HEK293T (cell line): ENCODE results near the gene INTS14.
"Not testable (repeated sequence)": the region's sequence is repeated elsewhere in the genome, so short reads cannot be mapped to it uniquely, and the experiment has no call there.

Experiments
- CTCF ChIA-PET: fragments of 350-600 bp; formaldehyde crosslinking; extraction: SDS; loops from one replicate; lab custom pipeline; 2021; ENCODE audit warnings: antibody characterized with exemption, inconsistent platforms; lab: Yijun Ruan, JAX
- POLR2A ChIA-PET: fragments of 350-600 bp; formaldehyde crosslinking; extraction: SDS; loops from one replicate; lab custom pipeline; 2020; ENCODE audit warnings: antibody characterized with exemption, inconsistent platforms; lab: Yijun Ruan, JAX
- DNase-seq: peaks from one replicate; pipeline ENCODE4 v3.0.0; 2012; ENCODE audit warnings: mixed read lengths; ENCODE audit errors: extremely low spot score
- ARNT ChIP-seq: fragments of 450-650 bp; IDR thresholded peaks from 2 replicates; pipeline ENCODE4 v1.6.1; 2017; ENCODE audit warnings: mild to moderate bottlenecking
- BHLHE40 ChIP-seq: fragments of 450-650 bp; IDR thresholded peaks from 2 replicates; pipeline ENCODE4 v1.6.1; 2016; ENCODE audit warnings: mild to moderate bottlenecking, moderate library complexity, borderline replicate concordance
- CTBP1 ChIP-seq: fragments of 450-650 bp; IDR thresholded peaks from 2 replicates; pipeline ENCODE4 v1.6.1; 2016; ENCODE audit warnings: borderline replicate concordance
- ELF4 ChIP-seq: fragments of 450-650 bp; IDR thresholded peaks from 2 replicates; pipeline ENCODE4 v1.6.1; 2017; ENCODE audit warnings: antibody characterized with exemption
- FOXA1 ChIP-seq: fragments of 450-650 bp; IDR thresholded peaks from 2 replicates; pipeline ENCODE4 v1.6.1; 2016; ENCODE audit warnings: mild to moderate bottlenecking
- FOXK2 ChIP-seq: fragments of 450-650 bp; IDR thresholded peaks from 2 replicates; pipeline ENCODE4 v1.6.1; 2016; ENCODE audit warnings: mild to moderate bottlenecking
- FOXM1 ChIP-seq: fragments of 450-650 bp; IDR thresholded peaks from 2 replicates; pipeline ENCODE4 v1.6.1; 2017; ENCODE audit warnings: mild to moderate bottlenecking, borderline replicate concordance
- HDGF ChIP-seq: fragments of 450-650 bp; IDR thresholded peaks from 2 replicates; pipeline ENCODE4 v1.6.1; 2017; ENCODE audit warnings: antibody characterized with exemption, borderline replicate concordance
- L3MBTL2 ChIP-seq: fragments of 450-650 bp; conservative IDR thresholded peaks from 2 replicates; pipeline ENCODE4 v1.6.1; 2016; ENCODE audit warnings: mild to moderate bottlenecking
- LEF1 ChIP-seq: fragments of 450-650 bp; IDR thresholded peaks from 2 replicates; pipeline ENCODE4 v1.6.1; 2017; ENCODE audit warnings: mild to moderate bottlenecking, borderline replicate concordance
- NFRKB ChIP-seq: fragments of 450-650 bp; IDR thresholded peaks from 2 replicates; pipeline ENCODE4 v1.6.1; 2016; ENCODE audit warnings: mild to moderate bottlenecking, moderate library complexity
- PKNOX1 ChIP-seq: fragments of 450-650 bp; IDR thresholded peaks from 2 replicates; pipeline ENCODE4 v1.6.1; 2016
- SP1 ChIP-seq: fragments of 450-650 bp; IDR thresholded peaks from 2 replicates; pipeline ENCODE4 v1.6.1; 2017
- SUZ12 ChIP-seq: fragments of 450-650 bp; IDR thresholded peaks from 2 replicates; pipeline ENCODE4 v1.6.1; 2016; ENCODE audit warnings: mild to moderate bottlenecking
- TARDBP ChIP-seq: fragments of 450-650 bp; IDR thresholded peaks from 2 replicates; pipeline ENCODE4 v1.6.1; 2016
- ZNF384 ChIP-seq: fragments of 450-650 bp; IDR thresholded peaks from 2 replicates; pipeline ENCODE4 v1.6.1; 2016

INTS14 gene

GRCh38 chr15:65551183-65551582 is 59.7 kb downstream of the INTS14 start:
- no peak for TF ChIP-seq LEF1
- no peak for TF ChIP-seq ZNF384
- no peak for TF ChIP-seq FOXK2
- no peak for TF ChIP-seq CTBP1
- TF ChIP-seq PKNOX1: no peak
- no peak for TF ChIP-seq TARDBP
- CTCF ChIA-PET: interaction anchor here (1.2 kb wide), 1 partner anchor 59 kb away, joined by 3 read pairs; the partner anchor contains the start of gene INTS14
- POLR2A ChIA-PET: interaction anchor here (0.7 to 1.1 kb wide), 4 partner anchors 11 to 60 kb away, joined by 3 to 4 read pairs (median 3); partner anchors contain the start of genes DPP8 and INTS14

GRCh38 chr15:65550681-65551098 is 60.2 kb downstream of the INTS14 start:
- no peak for DNase-seq
- ChIA-PET CTCF (interaction anchor here (1.2 kb wide), 1 partner anchor 60 kb away, joined by 3 read pairs; the partner anchor contains the start of gene INTS14), POLR2A (interaction anchor here (0.7 to 1.0 kb wide), 3 partner anchors 10 to 34 kb away, joined by 3 to 4 read pairs (median 3); partner anchors contain the start of gene DPP8)
- TF ChIP-seq CTBP1 (no peak), ZNF384 (no peak), PKNOX1 (no peak), FOXA1 (no peak), FOXM1 (no peak), BHLHE40 (no peak), LEF1 (no peak), SUZ12 (no peak), FOXK2 (no peak)

More at GRCh38 chr15:65551183-65551582, 59.7 kb downstream of the INTS14 start:
- DNase-seq: no peak

DNA sequence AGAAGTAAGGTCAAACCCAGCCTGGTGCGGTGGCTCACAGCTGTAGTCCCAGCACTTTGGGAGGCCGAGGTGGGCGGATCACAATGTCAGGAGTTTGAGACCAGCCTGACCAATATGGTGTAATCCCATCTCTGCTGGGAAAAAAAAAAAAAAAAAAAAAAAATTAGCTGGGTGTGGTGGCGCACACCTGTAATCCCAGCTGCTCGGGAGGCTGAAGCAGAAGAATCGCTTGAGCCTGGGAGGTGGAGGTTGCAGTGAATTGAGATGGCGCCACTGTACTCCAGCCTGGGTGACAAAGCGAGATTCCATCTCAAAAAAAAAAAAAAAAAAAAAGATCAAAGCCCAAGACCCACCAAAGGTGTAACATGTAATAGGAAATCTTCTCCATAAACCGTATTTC is 61.6 kb downstream of the INTS14 start:
- DNase-seq: not testable (repeated sequence)
- ChIA-PET CTCF (interaction anchor here (0.6 kb wide), 1 partner anchor 136 kb away, joined by 4 read pairs; no protein-coding TSS in a partner anchor), POLR2A (interaction anchor here (1.0 kb wide), 1 partner anchor 245 kb away, joined by 3 read pairs; the partner anchor contains the start of gene RNU5B-1)

- POLR2A ChIA-PET: no interaction called here
- no peak for DNase-seq
- CTCF ChIA-PET: no interaction called here
- TF ChIP-seq BHLHE40 (no peak), L3MBTL2 (no peak), FOXA1 (no peak), ELF4 (no peak), SP1 (no peak), ZNF384 (no peak), FOXM1 (no peak)
Observed at GRCh38 chr15:65547841-65548240, 63.1 kb downstream of the INTS14 start.

DNA sequence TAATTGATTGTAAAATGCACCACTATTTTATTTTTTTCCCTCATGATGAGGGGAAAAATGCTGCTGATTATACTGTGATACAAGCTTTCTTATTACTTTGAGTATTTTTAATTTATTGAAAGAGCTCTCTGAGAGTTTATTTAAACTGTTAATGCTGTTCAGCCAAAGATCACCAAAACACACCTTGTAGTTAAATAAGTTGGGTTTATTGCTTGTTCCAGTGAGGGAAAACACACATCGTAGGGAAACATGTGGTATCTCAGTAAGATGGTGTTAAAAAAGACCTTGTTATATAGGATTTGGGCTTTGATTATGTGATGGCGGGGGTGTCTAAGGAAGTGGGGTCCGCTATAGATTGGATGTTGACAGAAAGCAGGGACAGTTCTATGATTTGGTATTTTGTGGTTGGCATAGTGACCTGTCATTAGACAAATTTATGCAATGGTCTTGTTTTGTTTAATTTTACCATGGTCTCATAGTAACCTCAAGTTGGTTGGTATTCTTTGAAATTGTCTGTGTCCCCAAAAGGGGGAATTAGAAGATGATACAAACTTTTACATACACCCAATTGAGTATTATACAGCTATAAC is 69.6 kb downstream of the INTS14 start:
- no peak for DNase-seq
- POLR2A ChIA-PET: interaction anchor here (1.1 to 1.4 kb wide), 3 partner anchors 18 to 70 kb away, joined by 3 to 6 read pairs (median 4); partner anchors contain the start of gene INTS14
- TF ChIP-seq SP1 (no peak), FOXM1 (no peak), CTBP1 (no peak), PKNOX1 (no peak), TARDBP (no peak), FOXK2 (no peak), ARNT (no peak)
- CTCF ChIA-PET: no interaction called here

DNA sequence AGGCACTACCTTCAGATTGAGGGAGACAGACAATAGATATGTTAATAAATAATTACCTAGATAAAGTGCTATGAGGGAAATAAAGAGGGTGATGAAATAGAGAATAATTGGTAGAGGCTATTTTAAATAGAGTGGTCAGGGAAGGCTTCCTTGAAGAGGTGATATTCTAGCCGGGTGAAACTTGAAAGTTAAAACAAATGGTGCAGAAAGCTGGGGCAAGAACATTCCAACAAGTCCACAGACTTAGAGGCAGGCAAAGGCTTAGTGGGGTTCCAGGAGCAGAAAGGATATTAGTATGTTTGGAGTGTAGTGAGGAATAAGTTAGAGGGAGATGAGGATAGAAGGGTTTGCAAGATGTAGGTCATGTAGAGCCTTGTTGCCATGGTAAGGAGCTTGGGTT is 70.6 kb downstream of the INTS14 start:
- no peak for DNase-seq
- TF ChIP-seq ARNT: no peak
- TF ChIP-seq FOXK2: no peak
- no peak for TF ChIP-seq PKNOX1
- ChIA-PET POLR2A (interaction anchor here (0.7 to 1.3 kb wide), 3 partner anchors 10 to 71 kb away, joined by 3 to 6 read pairs (median 4); partner anchors contain the start of gene INTS14), CTCF (no interaction called here)

- DNase-seq: no peak
- ChIA-PET POLR2A (no interaction called here), CTCF (no interaction called here)
- TF ChIP-seq TARDBP (no peak), PKNOX1 (no peak), NFRKB (no peak), CTBP1 (no peak), FOXA1 (no peak), FOXK2 (no peak), ELF4 (no peak), HDGF (no peak), SUZ12 (no peak), BHLHE40 (no peak), L3MBTL2 (no peak), LEF1 (no peak), FOXM1 (no peak), ZNF384 (no peak), SP1 (no peak), ARNT (no peak)
Observed at GRCh38 chr15:65535192-65535591, 75.7 kb downstream of the INTS14 start.
